ENCODE measurements around the gene SLC44A5.

DNA sequence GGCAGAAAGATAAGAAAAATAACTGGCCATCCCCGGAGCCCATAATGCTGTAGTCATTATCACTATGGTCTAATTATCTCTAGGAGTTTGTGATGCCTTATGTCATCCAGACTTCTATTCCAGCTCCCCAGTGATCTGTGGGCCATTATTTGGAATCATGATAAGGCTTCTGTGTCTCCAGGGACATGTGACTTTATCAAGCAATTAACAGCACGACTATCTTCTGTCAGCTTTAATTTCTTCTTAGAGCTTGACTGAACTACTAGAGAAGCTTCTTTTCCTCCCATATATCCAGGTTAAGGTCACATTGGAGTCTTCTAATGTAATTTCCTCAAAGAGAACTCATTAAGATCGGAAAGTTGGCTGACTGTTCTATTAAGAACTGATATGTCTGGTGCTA, 376.4 kb downstream of the SLC44A5 start:
- no peak for TF ChIP-seq CTCF (IDR thresholded peaks at IDR 0.05)
- no peak for TF ChIP-seq EZH2 (IDR thresholded peaks at IDR 0.05; ENCODE audit: borderline replicate concordance, insufficient read depth, low read depth, low read length, poor library complexity, severe bottlenecking)
